Hematopoietic multipotent progenitor cell treated with erythropoietin and hydrocortisone succinate and interleukin-3 and kit ligand, for 17 days (in vitro differentiated cells): ENCODE results near the gene PDGFD.

Experiments
- DNase-seq: peaks from one replicate; pipeline ENCODE4 v3.0.0-alpha.2; 2015; ENCODE audit warnings: low spot score

The PDGFD gene

GRCh38 chr11:104164028-104164520 is at the start of gene PDGFD:
Gene PDGFD, minus strand, starts transcription at chr11:104164147.
- no peak for DNase-seq

GRCh38 chr11:104206936-104207335 is 43.0 kb upstream of the PDGFD start:
- DNase-seq, result no peak

- no peak for DNase-seq
Measured at GRCh38 chr11:104205838-104206237, 41.9 kb upstream of the PDGFD start.

GRCh38 chr11:104200688-104201087 is 36.7 kb upstream of the PDGFD start:
- no peak for DNase-seq

GRCh38 chr11:104199053-104199452 is 35.1 kb upstream of the PDGFD start:
- no peak for DNase-seq

- DNase-seq, result no peak
Measured at GRCh38 chr11:104198576-104198975, 34.6 kb upstream of the PDGFD start.

- DNase-seq, result no peak
Measured at GRCh38 chr11:104191124-104191523, 27.2 kb upstream of the PDGFD start.

GRCh38 chr11:104183593-104183992 is 19.6 kb upstream of the PDGFD start:
- no peak for DNase-seq

- no peak for DNase-seq
Measured at GRCh38 chr11:104175769-104176168, 11.8 kb upstream of the PDGFD start.

- DNase-seq, result no peak
Measured at GRCh38 chr11:104169091-104169490, 5.1 kb upstream of the PDGFD start.

GRCh38 chr11:104165014-104165413 is 1.1 kb upstream of the PDGFD start:
- DNase-seq, result no peak

- DNase-seq, result no peak
Measured at GRCh38 chr11:104163100-104164027, 583 bp downstream of the PDGFD start.

GRCh38 chr11:104161751-104162450 is 2.0 kb downstream of the PDGFD start:
- no peak for DNase-seq

- no peak for DNase-seq
Measured at GRCh38 chr11:104159356-104159755, 4.6 kb downstream of the PDGFD start.

GRCh38 chr11:104155375-104155774 is 8.6 kb downstream of the PDGFD start:
- no peak for DNase-seq

GRCh38 chr11:104154296-104154695 is 9.7 kb downstream of the PDGFD start:
- DNase-seq, result no peak

GRCh38 chr11:104152941-104153505 is 10.9 kb downstream of the PDGFD start:
- no peak for DNase-seq

- DNase-seq, result no peak
Measured at GRCh38 chr11:104151404-104152204, 12.3 kb downstream of the PDGFD start.

- no peak for DNase-seq
Measured at GRCh38 chr11:104148706-104149105, 15.2 kb downstream of the PDGFD start.

- DNase-seq, result no peak
Measured at GRCh38 chr11:104148074-104148473, 15.9 kb downstream of the PDGFD start.

- DNase-seq, result no peak
Measured at GRCh38 chr11:104146943-104147342, 17.0 kb downstream of the PDGFD start.

GRCh38 chr11:104146421-104146820 is 17.5 kb downstream of the PDGFD start:
- no peak for DNase-seq
